OCI-LY7 (cell line): ENCODE data around the gene TAOK2.

ENCODE experiments used
- CTCF ChIP-seq: fragments of 200-600 bp; sonication (generic); conservative IDR thresholded peaks from 2 replicates; pipeline ENCODE4 v1.5.1; 2014; ENCODE audit warnings: mild to moderate bottlenecking, antibody characterized with exemption, low read length, moderate library complexity, mixed read lengths
- EZH2phosphoT487 ChIP-seq: fragments of 200-600 bp; sonication (generic); IDR thresholded peaks from 2 replicates; pipeline ENCODE4 v1.6.1; 2018; ENCODE audit warnings: low read depth, borderline replicate concordance, mild to moderate bottlenecking, mixed run types, antibody characterized with exemption, low read length, moderate library complexity, mixed read lengths

- no peak for TF ChIP-seq CTCF
- no peak for TF ChIP-seq EZH2phosphoT487
Observed at GRCh38 chr16:30018731-30019158, 45.1 kb downstream of the TAOK2 start.
